IMR-90 (cell line): Measurements from ENCODE around the gene NIPA2. TPM values are rescaled to one million over a fixed set of nuclear protein-coding genes. Genes with fewer than 3 reads are reported as not detected.

Experiments
- ATAC-seq: fragments of 200-7000 bp; cut with Tn5 transposase; 2 replicates; pipeline ENCODE4 v1.9.1; 2020; ENCODE audit warnings: low read depth, mild to moderate bottlenecking, moderate library complexity
- BruUV-seq: library from RNA; stranded (reverse); fragments of 400-500 nt; replicated peaks from 2 replicates; lab custom pipeline; 2021; lab: Mats Ljungman, UMichigan
- CTCF ChIA-PET: fragments of 300-600 bp; formaldehyde crosslinking; extraction: SDS; loops from one replicate; lab custom pipeline; 2021; ENCODE audit warnings: antibody characterized with exemption; lab: Yijun Ruan, JAX
- POLR2A ChIA-PET: fragments of 300-600 bp; sonication (Branson Sonifier 250); formaldehyde crosslinking; loops from one replicate; lab custom pipeline; 2022; ENCODE audit warnings: antibody characterized with exemption; ENCODE audit not compliant: unreplicated experiment; lab: Charles Lee
- DNase-seq: peaks from one replicate; pipeline ENCODE4 v3.0.0; 2013
- H2AFZ ChIP-seq: replicated peaks from 2 replicates; pipeline ENCODE3; 2013; ENCODE audit warnings: low read length, mild to moderate bottlenecking; ENCODE audit not compliant: poor library complexity
- H2AK5ac ChIP-seq: 2 replicates; pipeline ENCODE4 v1.6.1; 2013; ENCODE audit warnings: low read depth, low read length, inconsistent platforms
- H2AK9ac ChIP-seq: replicated peaks from 2 replicates; pipeline ENCODE3; 2013; ENCODE audit warnings: mild to moderate bottlenecking, low read depth, low read length, moderate library complexity; ENCODE audit not compliant: poor library complexity
- H2BK120ac ChIP-seq: 2 replicates; pipeline ENCODE4 v1.6.1; 2013; ENCODE audit warnings: low read depth, low read length, inconsistent platforms
- H2BK15ac ChIP-seq: 3 replicates; pipeline ENCODE4 v1.6.1; 2013; ENCODE audit warnings: low read depth, low read length, inconsistent platforms
- H2BK20ac ChIP-seq: 2 replicates; pipeline ENCODE4 v1.6.1; 2013; ENCODE audit warnings: low read depth, mild to moderate bottlenecking, inconsistent platforms, low read length, moderate library complexity
- H2BK5ac ChIP-seq: 2 replicates; pipeline ENCODE4 v1.6.1; 2013; ENCODE audit warnings: mild to moderate bottlenecking, low read depth, low read length, inconsistent platforms; ENCODE audit not compliant: poor library complexity, severe bottlenecking
- H3K14ac ChIP-seq: replicated peaks from 2 replicates; pipeline ENCODE4 v1.6.1; 2013; ENCODE audit warnings: low read depth, low read length, inconsistent platforms
- H3K18ac ChIP-seq: 2 replicates; pipeline ENCODE4 v1.6.1; 2013; ENCODE audit warnings: low read depth, low read length, control low read depth
- H3K23ac ChIP-seq: 2 replicates; pipeline ENCODE4 v1.6.1; 2013; ENCODE audit warnings: low read depth, low read length, inconsistent platforms
- H3K27ac ChIP-seq: 2 replicates; pipeline ENCODE4 v1.5.1; 2013; ENCODE audit warnings: mild to moderate bottlenecking, control low read depth, low read length; ENCODE audit not compliant: insufficient read depth
- H3K27me3 ChIP-seq: 2 replicates; pipeline ENCODE4 v1.6.1; 2013; ENCODE audit warnings: low read length; ENCODE audit not compliant: control insufficient read depth, insufficient read depth
- H3K36me3 ChIP-seq: 2 replicates; pipeline ENCODE4 v1.6.1; 2013; ENCODE audit warnings: low read length, mixed read lengths; ENCODE audit not compliant: control insufficient read depth, insufficient read depth
- H3K4ac ChIP-seq: 2 replicates; pipeline ENCODE4 v1.6.1; 2013; ENCODE audit warnings: low read depth, low read length, inconsistent platforms
- H3K4me1 ChIP-seq: 2 replicates; pipeline ENCODE4 v1.6.1; 2013; ENCODE audit warnings: low read length, mixed read lengths; ENCODE audit not compliant: control insufficient read depth, insufficient read depth
- H3K4me2 ChIP-seq: 2 replicates; pipeline ENCODE4 v1.6.1; 2013; ENCODE audit warnings: low read depth, mild to moderate bottlenecking, control low read depth, low read length, moderate library complexity
- H3K4me3 ChIP-seq: 2 replicates; pipeline ENCODE4 v1.5.1; 2013; ENCODE audit warnings: low read depth, mild to moderate bottlenecking, control low read depth, low read length, moderate library complexity; ENCODE audit not compliant: insufficient read depth
- H3K56ac ChIP-seq: 2 replicates; pipeline ENCODE4 v1.6.1; 2013; ENCODE audit warnings: low read length, inconsistent platforms; ENCODE audit not compliant: insufficient read depth; ENCODE audit errors: extremely low read depth
- H3K79me1 ChIP-seq, 2 experiments: 2 replicates each; pipeline ENCODE4 v1.6.1; 2013; ENCODE audit warnings: low read length in 2 of 2, inconsistent platforms in 1 of 2, low read depth in 1 of 2
- H3K9ac ChIP-seq: 2 replicates; pipeline ENCODE4 v1.6.1; 2013; ENCODE audit warnings: low read depth, low read length, control low read depth
- H3K9me1 ChIP-seq: 2 replicates; pipeline ENCODE4 v1.6.1; 2013; ENCODE audit warnings: low read length, inconsistent platforms; ENCODE audit not compliant: insufficient read depth
- H3K9me3 ChIP-seq: 2 replicates; pipeline ENCODE4 v1.6.1; 2013; ENCODE audit warnings: low read length; ENCODE audit not compliant: control insufficient read depth, insufficient read depth
- H4K20me1 ChIP-seq: 2 replicates; pipeline ENCODE4 v1.6.1; 2013; ENCODE audit warnings: low read length, inconsistent platforms; ENCODE audit not compliant: insufficient read depth
- H4K5ac ChIP-seq: 2 replicates; pipeline ENCODE4 v1.6.1; 2013; ENCODE audit warnings: mild to moderate bottlenecking, low read depth, low read length, control low read depth
- H4K8ac ChIP-seq, 2 experiments: 2 replicates each; pipeline ENCODE4 v1.6.1; 2013; ENCODE audit warnings: low read depth in 2 of 2, low read length in 2 of 2, control low read depth in 1 of 2, inconsistent platforms in 1 of 2
- H4K91ac ChIP-seq: 2 replicates; pipeline ENCODE4 v1.6.1; 2013; ENCODE audit warnings: low read depth, low read length, inconsistent platforms; ENCODE audit not compliant: insufficient read depth
- BHLHE40 ChIP-seq: fragments of 150-350 bp; IDR thresholded peaks from 2 replicates; pipeline ENCODE4 v1.6.1; 2016; ENCODE audit warnings: mild to moderate bottlenecking, low read depth, low read length
- CEBPB ChIP-seq: IDR thresholded peaks from 2 replicates; pipeline ENCODE4 v1.6.1; 2012; ENCODE audit warnings: low read depth, low read length, improper control_type of control experiment
- CHD1 ChIP-seq: IDR thresholded peaks from 2 replicates; pipeline ENCODE4 v1.6.1; 2012; ENCODE audit warnings: low read depth, low read length, improper control_type of control experiment
- FOS ChIP-seq: fragments of 150-350 bp; IDR thresholded peaks from 2 replicates; pipeline ENCODE4 v1.6.1; 2016; ENCODE audit warnings: low read depth, low read length
- MAFK ChIP-seq: IDR thresholded peaks from 2 replicates; pipeline ENCODE4 v1.6.1; 2012; ENCODE audit warnings: low read depth, low read length, improper control_type of control experiment
- MAZ ChIP-seq: IDR thresholded peaks from 2 replicates; pipeline ENCODE4 v1.6.1; 2012; ENCODE audit warnings: low read depth, mild to moderate bottlenecking, low read length, improper control_type of control experiment, moderate library complexity, borderline replicate concordance
- MXI1 ChIP-seq: IDR thresholded peaks from 2 replicates; pipeline ENCODE4 v1.6.1; 2012; ENCODE audit warnings: low read depth, mild to moderate bottlenecking, low read length, moderate library complexity, borderline replicate concordance
- NFE2L2 ChIP-seq: fragments of 150-350 bp; IDR thresholded peaks from 2 replicates; pipeline ENCODE4 v1.6.1; 2016; ENCODE audit warnings: low read depth, mild to moderate bottlenecking, low read length
- POLR2A ChIP-seq: IDR thresholded peaks from 2 replicates; pipeline ENCODE4 v1.6.1; 2012; ENCODE audit warnings: mild to moderate bottlenecking, low read depth, low read length
- RAD21 ChIP-seq: IDR thresholded peaks from 2 replicates; pipeline ENCODE4 v1.6.1; 2012; ENCODE audit warnings: low read length, improper control_type of control experiment
- RCOR1 ChIP-seq: IDR thresholded peaks from 2 replicates; pipeline ENCODE4 v1.6.1; 2012; ENCODE audit warnings: mild to moderate bottlenecking, low read length, improper control_type of control experiment; ENCODE audit not compliant: insufficient replicate concordance
- SMC3 ChIP-seq: fragments of 150-350 bp; IDR thresholded peaks from 2 replicates; pipeline ENCODE4 v1.6.1; 2016; ENCODE audit warnings: low read depth, mild to moderate bottlenecking, antibody characterized with exemption, low read length, moderate library complexity
- WGBS, 2 experiments: methylation state at CpG; one replicate each; pipeline versions ENCODE4 v1.1.5 to v1.1.7; 2013; ENCODE audit warnings: missing lambda C conversion rate in 2 of 2; ENCODE audit not compliant: insufficient read length in 1 of 2; ENCODE audit errors: extremely low coverage in 2 of 2; 5-methylcytosine and 5-hydroxymethylcytosine counted together
- dilution Hi-C: fragments of 300-500 bp; cut with HindIII; formaldehyde crosslinking; loops from one replicate; pipeline ENCODE4 v1.14.3; 2018; ENCODE audit warnings: low sequenced_read_pairs; ENCODE audit not compliant: unreplicated experiment
- in situ Hi-C: fragments of 300-500 bp; cut with MboI; formaldehyde crosslinking; loops from 3 replicates; pipeline ENCODE4 v1.14.3; 2019; ENCODE audit warnings: low sequenced_read_pairs, inconsistent platforms, mixed read lengths
- intact Hi-C: fragments of 100-400 bp; cut with micrococcal nuclease; formaldehyde crosslinking; loops from 2 replicates; pipeline ENCODE4 v1.10.0; 2022
- polyA plus RNA-seq, 3 experiments: library from polyadenylated mRNA; depleted of rRNA; stranded (reverse); fragments of >200 nt; gene quantifications; 2 replicates each; pipeline ENCODE4 v1.2.3, GENCODE V29; 2012; ENCODE audit warnings: low replicate concordance in 1 of 3
- total RNA-seq: library from RNA; depleted of rRNA; stranded (reverse); fragments of >200 nt; gene quantifications from 2 replicates; pipeline ENCODE4 v1.2.3, GENCODE V29; 2012
- TF ChIP-seq, protein P1 (sequence below): fragments of 150-350 bp; IDR thresholded peaks from 2 replicates; pipeline ENCODE4 v1.6.1; 2017; ENCODE audit warnings: mild to moderate bottlenecking, antibody characterized with exemption, low read length, low read depth
- TF ChIP-seq, protein P2 (sequence below): fragments of 150-350 bp; IDR thresholded peaks from 2 replicates; pipeline ENCODE4 v1.6.1; 2016; ENCODE audit warnings: low read depth, mild to moderate bottlenecking, low read length, moderate library complexity, borderline replicate concordance
- TF ChIP-seq, protein P3 (sequence below): conservative IDR thresholded peaks from 2 replicates; pipeline ENCODE4 v1.5.1; 2012; ENCODE audit warnings: mild to moderate bottlenecking, low read depth, low read length, improper control_type of control experiment

The NIPA2 gene
- total and polyA plus RNA-seq, 2 of the 4 experiments (the other 2 are of a cell fraction), result 33.0 to 38.0 TPM

DNA sequence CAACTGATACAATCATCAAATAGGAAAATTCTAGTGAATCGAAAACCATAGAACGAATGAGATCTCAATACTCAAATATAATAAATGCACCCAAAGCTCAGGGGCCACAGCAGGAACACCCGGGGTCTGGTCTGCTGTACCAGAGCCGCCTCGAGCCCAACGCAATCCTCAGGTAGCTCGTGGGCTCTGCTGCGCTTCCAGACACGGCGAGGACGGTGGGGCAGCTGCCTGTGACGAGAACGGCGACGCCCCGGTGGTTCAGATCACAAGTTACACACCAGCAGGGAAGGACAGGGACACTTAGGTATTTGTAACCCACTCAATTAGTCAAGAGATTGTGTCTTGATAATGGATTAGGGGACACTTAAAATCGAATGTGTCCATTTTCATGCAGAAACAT is 54.6 kb downstream of the NIPA2 start:
- H4K8ac ChIP-seq, result no peak overlapping the region
- no peak overlapping the region for H4K91ac ChIP-seq
- H3K9ac ChIP-seq, result no peak overlapping the region
- H2BK20ac ChIP-seq, result no peak overlapping the region
- H3K79me1 ChIP-seq, result peaks cover 13% of the 10 kb centered on the region in 2 experiments; a peak in 3 of 4 replicates
- ATAC-seq (no peak), DNase-seq (no peak)
- WGBS, 2 experiments, result 94% methylated on average over 13 of the region's 17 CpGs; no CpG with 5 or more reads in 1 of the 2 experiments
- H3K27me3 ChIP-seq, result no peaks in the 10 kb centered on the region
- peaks cover 10% of the 10 kb centered on the region; the same call in 1 of the 2 replicates for H3K9me1 ChIP-seq
- dilution Hi-C loops (no loop called here), intact Hi-C loops (no loop called here), in situ Hi-C loops (no loop called here)
- TF ChIP-seq BHLHE40, result no peak
- TF ChIP-seq, protein P1, sequence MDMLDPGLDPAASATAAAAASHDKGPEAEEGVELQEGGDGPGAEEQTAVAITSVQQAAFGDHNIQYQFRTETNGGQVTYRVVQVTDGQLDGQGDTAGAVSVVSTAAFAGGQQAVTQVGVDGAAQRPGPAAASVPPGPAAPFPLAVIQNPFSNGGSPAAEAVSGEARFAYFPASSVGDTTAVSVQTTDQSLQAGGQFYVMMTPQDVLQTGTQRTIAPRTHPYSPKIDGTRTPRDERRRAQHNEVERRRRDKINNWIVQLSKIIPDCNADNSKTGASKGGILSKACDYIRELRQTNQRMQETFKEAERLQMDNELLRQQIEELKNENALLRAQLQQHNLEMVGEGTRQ, result no peak
- TF ChIP-seq CEBPB, result no peak
- TF ChIP-seq, protein P2, sequence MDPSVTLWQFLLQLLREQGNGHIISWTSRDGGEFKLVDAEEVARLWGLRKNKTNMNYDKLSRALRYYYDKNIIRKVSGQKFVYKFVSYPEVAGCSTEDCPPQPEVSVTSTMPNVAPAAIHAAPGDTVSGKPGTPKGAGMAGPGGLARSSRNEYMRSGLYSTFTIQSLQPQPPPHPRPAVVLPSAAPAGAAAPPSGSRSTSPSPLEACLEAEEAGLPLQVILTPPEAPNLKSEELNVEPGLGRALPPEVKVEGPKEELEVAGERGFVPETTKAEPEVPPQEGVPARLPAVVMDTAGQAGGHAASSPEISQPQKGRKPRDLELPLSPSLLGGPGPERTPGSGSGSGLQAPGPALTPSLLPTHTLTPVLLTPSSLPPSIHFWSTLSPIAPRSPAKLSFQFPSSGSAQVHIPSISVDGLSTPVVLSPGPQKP, result no peak
- no peak for TF ChIP-seq NFE2L2
- TF ChIP-seq, protein P3, sequence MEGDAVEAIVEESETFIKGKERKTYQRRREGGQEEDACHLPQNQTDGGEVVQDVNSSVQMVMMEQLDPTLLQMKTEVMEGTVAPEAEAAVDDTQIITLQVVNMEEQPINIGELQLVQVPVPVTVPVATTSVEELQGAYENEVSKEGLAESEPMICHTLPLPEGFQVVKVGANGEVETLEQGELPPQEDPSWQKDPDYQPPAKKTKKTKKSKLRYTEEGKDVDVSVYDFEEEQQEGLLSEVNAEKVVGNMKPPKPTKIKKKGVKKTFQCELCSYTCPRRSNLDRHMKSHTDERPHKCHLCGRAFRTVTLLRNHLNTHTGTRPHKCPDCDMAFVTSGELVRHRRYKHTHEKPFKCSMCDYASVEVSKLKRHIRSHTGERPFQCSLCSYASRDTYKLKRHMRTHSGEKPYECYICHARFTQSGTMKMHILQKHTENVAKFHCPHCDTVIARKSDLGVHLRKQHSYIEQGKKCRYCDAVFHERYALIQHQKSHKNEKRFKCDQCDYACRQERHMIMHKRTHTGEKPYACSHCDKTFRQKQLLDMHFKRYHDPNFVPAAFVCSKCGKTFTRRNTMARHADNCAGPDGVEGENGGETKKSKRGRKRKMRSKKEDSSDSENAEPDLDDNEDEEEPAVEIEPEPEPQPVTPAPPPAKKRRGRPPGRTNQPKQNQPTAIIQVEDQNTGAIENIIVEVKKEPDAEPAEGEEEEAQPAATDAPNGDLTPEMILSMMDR, result no peak
- TF ChIP-seq CHD1, result no peak
- TF ChIP-seq MAFK, result no peak
- no peak for TF ChIP-seq FOS
- TF ChIP-seq SMC3, result no peak
- TF ChIP-seq RAD21, result no peak
- TF ChIP-seq MXI1, result no peak
- TF ChIP-seq MAZ, result no peak
- no peak for TF ChIP-seq POLR2A
- no peak for TF ChIP-seq RCOR1
- ChIA-PET POLR2A (no interaction called here), CTCF (no interaction called here)
- no peak overlapping the region for H3K4me2 ChIP-seq
- H3K36me3 ChIP-seq, result peaks cover 40% of the 10 kb centered on the region
- no peak overlapping the region for H3K18ac ChIP-seq
- H3K23ac ChIP-seq, result no peak overlapping the region
- no peaks in the 10 kb centered on the region; the same call in 1 of the 2 replicates for H3K4me1 ChIP-seq
- no peak overlapping the region for H3K4me3 ChIP-seq
- no peak overlapping the region for H2AFZ ChIP-seq
- H3K14ac ChIP-seq, result no peak overlapping the region
- H2AK5ac ChIP-seq, result no peak overlapping the region
- H4K5ac ChIP-seq, result no peak overlapping the region
- H3K27ac ChIP-seq, result no peak overlapping the region
- no peaks in the 10 kb centered on the region for H3K9me3 ChIP-seq
- no peak overlapping the region for H2AK9ac ChIP-seq
- no peak overlapping the region for H3K56ac ChIP-seq
- no peak overlapping the region for H2BK120ac ChIP-seq
- BruUV-seq, result no TSS peak
- no peak overlapping the region for H2BK15ac ChIP-seq
- no peak overlapping the region for H3K4ac ChIP-seq
- peaks cover 6% of the 10 kb centered on the region for H4K20me1 ChIP-seq
- no peak overlapping the region for H2BK5ac ChIP-seq
